GM04504 (cell line): ENCODE measurements around the gene TRIM63.

Experiments
- DNase-seq: peaks from one replicate; pipeline ENCODE4 v3.0.0-alpha.2; 2012; ENCODE audit warnings: low read depth

TRIM63 gene

DNA sequence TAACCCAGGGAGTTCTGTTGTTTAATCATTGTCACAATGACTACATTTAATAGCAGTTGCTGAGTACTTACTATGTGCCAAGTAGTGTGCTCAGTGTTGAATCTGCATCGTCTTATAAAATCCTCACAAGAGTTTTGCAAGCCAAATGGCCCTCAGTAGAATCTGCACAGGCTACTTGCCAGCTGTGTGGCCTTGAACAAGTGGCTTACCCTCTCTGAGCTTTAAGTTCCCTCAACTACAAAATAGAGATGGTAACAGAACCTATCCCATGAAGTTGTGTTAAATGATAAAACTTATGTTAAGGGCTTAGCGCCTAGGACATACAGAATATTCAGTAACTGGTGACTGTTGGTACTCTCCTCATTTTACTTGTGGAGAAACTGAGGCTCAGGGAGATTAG is 12.4 kb downstream of the TRIM63 start:
- DNase-seq: no peak

DNA sequence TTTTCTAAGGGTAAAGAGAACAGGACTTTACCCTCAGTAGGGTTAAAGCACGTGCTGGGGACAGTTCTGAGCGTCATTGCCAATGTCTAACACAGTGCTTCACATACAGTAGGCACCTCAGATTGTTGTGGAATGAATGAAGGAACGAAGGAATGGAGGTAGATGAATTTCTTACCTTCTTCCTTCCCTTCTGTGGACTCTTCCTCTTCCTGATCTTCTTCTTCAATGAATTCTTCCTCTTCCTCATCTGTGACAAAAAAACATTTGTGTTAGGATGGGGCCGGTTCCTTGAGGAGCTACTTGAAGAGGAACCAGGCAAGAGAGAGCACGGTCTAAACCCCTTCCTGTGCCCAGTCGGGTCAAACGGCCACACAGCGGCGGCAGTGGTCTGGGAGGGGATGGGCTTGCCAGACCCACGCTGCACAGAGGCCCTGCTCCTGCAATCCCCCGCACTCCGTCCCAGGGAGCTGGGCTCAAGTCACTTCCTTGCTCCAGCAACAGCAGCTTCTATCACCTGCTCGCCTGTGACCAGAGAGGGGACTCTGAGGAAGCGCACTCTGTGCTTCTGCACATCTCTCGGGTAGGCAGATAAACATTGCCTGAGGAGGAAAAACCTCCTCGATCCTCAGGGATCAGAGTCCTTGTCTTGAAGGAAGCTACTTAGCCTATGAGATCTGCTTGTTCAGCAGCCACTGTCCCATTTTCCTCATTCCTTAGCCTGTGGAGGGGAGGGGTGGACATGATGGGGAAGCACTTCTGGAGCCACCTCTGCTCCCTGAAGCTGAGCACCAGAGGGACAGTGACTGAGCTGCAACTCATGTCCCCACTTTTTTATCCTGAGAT is 13.5 kb downstream of the TRIM63 start:
- no peak for DNase-seq

DNA sequence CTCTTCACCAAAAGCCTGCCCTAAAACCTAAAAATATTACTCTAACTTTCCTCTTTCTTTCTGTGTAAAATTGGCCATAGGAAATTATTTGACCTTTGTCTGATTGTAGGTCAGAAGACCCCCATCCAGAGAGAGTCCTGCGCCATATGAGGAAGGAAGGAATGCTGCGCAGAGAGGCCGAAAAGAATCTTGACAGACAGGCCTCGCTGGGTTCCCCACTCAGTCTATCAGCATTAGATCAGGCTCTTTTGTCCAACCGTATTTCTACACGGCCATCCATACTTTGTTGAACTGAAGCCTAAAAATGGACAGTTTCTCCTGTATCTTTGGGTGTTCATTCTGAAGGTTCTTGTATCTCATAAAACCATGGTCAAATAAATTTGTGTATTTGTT is 17.2 kb downstream of the TRIM63 start:
- DNase-seq: no peak

DNA sequence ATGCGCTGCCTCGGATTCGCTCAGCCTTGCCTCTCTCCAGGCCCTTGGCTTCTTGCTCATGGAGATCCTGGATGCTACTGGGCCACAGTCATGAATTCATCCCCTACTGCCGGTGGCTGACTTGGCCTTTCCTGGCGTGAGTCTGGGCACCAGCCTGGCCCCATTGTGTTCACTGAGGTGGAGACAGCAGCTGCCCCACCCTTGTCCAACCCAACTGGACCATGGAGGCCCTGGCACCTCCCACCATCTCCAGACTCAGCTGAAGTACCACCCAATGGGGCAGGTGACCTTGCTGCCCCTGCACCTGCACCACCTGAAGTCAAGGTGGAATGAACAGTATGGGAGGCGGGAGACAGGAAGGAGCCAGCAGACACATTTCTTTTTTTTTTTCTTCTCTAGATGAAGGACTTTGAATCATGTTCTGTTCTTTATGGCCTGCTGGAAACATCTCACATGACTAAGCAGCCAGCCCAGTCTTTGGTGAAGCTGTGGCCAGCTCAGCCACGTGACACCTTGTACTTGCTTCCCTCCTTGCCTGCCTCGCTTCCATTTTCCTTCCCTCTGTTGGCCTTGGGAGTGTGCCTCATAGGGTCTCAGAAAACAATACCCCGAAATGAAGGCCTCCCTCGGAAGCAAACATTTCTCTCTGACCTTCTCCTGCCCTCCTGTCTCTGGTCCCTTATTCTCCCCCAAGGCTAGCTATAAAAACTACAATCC is 17.7 kb downstream of the TRIM63 start:
- DNase-seq: no peak

DNA sequence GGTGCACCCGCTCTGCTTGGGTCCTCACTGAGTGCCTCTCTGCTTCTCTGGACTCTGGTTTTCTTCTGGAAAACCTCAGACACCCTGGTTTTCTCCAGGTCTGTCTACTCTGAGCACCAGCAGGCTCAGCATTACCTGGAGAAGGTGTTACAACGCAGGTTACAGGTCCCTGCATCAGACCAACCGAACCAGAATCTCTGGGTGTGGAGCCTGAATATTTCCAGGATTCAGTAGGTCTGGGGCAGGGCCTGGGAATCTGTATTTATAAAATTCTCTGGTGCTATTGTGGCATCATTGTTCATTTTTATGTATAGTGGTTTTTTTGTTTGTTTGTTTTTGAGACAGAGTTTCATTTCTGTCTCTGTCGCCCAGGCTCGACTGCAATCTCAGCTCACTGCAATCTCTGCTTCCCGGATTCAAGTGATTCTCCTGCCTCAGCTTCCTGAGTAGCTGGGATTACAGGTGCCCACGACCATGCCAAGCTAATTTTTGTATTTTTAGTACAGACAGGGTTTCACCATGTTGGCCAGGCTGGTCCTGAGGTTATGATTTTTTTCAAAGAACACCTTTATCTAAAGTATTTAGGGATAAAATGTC is 20.1 kb downstream of the TRIM63 start:
- no peak for DNase-seq

DNA sequence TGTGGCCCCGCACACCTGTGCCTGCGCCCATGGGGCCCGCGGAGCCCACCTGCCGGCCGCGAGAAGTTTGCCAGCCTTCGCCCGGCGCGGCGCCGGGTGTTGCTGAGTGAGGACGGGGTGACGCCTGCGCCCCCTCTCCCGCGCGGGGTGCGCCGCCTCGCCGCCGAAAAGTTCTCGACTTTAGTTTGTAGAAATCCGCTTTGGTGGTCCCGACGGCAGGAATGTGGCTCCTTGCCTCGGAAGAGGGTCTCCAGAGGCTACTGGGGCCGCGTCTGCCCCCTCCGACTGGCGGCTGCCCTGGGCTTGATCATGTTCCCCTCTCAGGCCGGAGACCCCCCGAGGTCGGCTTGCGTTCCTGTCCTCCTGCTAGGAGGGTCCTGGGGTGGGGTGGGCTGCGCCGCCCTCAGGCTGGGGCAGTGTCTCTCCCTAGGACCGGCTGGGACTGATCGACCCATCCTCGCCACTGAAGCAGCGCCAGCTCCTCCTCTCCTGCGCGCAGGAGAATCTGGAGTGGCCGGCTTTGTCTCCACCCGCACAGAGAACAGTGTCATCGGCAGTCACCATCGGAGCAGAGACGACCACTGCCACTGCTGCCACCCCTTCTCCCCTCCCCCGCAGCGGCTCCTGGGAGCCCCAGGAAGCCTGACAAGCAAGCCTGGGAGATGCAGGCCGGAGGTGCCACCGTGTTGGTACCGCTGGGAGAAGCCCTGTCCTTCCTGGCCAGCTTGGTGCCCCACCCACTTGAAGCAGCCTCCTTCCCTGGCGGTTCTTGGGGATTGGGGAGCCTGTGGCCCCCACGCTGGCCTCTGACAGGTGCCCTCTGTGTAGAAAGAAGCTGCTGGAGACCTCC is 21.0 kb downstream of the TRIM63 start:
- DNase-seq: no peak

DNA sequence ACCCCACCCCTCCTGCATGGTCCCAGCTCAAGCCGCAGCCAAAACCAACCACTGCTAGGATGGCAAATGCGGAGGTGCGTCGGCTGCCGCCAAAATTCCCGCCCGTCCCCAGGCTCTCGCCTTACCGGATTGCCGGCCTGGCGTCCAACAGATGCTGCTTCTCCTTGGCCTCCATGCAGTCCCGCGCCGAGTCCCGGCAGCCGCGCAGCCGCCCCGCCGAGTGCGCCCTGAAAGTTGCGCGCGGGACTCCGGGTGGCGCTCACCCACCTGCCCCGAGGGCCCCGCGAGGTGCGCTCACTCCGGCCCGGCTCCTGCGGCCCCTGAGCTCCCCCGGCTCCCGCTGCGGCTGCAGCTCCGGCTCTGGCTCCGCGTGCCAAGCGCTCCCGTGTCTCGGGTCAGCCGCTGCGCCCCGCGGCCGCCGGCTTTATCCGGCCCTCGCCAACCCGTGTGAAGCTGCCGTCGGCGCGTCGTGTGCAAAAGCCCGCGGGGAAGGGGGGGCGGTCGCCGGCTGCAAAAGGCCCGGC is 21.6 kb downstream of the TRIM63 start, which contains the start of gene SLC30A2:
TSS of gene SLC30A2 (minus strand) at position 397 of the 524 bp plus-strand sequence. CDS start at position 175, 222 bp downstream.
- no peak for DNase-seq

DNA sequence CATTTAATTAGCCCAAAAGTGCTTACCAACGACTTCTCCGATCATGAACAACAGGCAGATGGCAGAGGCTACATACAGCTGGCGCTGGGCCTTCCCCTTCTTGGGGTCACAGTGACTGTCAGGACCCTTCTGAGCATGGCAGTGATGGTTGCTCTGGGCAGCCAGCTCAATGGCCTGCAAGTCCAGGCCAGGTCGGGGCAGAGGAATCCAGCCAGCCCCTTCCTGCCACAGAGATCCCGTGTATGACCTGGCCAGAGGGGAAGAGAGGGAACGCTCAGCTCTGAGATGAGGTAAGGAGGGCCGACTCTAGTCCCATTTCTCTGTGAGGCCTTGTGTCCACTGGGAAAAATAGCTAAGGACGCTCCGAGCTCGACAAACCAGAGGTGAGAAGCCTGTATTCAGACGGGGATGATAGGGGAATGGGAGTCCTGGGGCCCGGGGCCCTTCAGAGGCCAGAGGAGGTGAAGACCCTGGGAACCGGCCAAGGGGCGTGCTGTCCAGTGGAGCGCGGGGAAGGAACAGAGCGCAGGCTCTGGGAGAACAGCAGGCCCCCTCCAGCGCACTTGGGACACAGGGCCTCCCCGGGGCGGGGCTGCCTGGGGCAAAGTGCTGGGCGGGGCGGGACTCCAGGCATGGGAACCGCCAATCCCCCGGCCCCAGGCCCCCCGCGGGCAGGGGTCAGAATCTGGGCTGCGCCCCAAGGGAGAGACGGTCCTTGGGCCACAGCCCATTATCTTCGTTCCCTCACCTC is 22.3 kb downstream of the TRIM63 start:
- no peak for DNase-seq

DNA sequence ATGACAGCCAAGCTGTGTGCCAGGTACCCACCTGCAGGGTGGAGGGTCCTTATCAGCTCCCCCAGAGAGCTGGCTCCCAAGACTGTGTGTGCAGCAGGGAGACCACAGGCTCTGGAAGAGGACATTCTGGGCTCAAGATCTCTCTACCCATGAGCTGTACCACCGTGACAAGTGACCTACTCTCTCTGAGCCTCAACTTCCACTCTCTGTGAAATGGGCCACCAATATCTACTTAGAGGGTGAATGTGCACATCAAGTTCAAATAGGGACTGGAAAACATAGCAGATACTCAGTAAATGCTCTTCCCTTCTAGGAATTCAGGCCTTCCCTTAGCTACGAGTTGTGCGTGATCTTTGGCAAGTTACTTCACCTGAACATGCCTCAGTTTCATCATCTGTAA is 23.0 kb downstream of the TRIM63 start:
- DNase-seq: no peak

DNA sequence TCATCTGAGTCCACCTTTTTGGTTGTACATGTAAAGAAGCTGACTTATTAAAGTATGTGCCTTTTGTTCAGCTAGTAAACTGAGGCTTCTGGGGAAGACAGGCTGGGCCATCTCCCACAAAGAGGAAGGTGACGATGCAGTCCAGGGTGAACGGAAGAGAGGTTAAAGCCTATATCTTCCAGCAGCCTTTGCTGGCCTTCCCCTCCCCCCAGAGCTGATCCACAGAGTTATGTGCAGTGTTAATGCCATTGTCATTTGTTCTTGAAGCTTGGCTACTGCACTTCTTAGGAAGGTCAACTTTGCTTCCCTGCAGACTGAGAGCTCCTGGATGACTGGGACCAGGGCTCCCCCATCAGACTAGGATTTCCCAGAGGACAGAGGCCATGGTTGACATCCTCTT is 23.7 kb downstream of the TRIM63 start:
- no peak for DNase-seq

DNA sequence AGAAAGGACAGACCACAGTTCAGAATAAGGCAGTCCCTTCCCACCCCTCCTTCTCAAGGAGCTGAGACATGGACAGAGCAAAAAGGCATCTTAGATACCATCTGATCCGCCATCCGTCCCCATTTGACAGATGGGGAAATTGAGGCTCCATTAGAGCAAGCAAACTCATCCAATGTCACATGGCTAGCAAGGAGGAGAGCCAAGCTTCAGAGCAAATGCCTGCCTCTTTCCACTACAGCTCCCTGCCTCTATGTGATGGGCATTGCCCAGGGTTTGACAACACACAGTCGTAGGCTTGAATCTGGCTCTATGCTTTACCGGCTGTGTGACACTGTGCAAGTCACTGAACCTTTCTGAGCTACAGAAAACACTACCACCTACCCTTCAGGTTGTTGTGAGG is 25.5 kb downstream of the TRIM63 start:
- no peak for DNase-seq

DNA sequence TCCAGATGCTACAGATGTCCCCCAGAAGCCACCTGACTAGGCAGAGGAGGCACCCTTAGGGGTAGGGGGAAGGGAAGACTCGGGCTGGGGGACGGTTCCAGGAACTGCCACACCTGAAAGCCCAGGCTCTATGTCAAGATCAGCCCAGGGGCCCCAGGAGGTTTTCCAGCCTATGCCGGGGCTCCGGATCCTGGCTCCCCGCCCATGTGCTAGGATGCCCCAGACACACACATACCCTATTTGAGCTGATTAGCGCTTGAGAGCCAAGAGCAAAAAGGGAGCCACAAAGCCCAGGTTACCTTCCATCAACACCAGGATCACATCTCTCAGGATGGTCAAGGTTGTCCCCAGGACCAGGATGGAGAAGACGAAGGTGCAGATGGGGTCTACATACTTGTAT is 26.0 kb downstream of the TRIM63 start:
- no peak for DNase-seq

DNA sequence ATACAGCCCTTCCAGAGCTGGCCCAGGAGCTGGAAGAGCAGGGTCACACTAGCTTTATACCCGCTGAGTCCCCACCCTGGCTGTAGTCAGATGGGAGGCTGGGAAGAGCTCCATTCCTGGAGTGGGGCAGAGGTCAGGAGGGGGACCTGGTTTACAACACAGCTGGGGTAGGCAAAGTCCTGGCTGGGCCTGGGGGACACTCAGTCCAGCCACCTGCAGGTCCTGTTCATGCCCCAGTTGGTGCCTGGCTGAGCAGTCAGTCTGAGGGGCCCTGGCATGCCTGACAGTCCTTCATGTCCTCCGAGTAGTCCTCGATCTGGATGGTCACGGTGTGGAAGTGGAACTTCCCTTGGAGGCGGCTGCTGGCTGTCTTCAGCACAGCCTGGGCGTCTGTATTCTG is 28.5 kb downstream of the TRIM63 start:
- no peak for DNase-seq

DNA sequence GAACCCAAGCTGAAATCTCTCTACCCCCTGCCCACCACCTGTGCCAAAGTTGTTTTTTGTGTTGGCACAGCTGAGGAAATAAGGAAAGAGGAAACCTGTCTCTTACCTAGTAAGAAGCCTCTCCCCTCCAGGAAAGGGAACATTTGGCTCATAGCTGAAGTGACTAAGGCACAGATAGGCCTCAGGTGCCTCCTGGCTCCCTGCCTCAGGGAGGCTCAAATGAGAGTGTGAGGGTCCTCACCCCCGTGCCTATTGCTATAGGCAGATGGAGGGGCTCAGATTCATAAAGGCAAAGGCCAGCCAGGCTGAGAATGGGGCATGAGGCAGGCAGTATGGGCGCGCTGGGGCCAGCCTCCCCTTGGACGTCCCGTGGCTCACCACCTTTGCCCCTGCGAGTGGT is 29.0 kb downstream of the TRIM63 start:
- no peak for DNase-seq

DNA sequence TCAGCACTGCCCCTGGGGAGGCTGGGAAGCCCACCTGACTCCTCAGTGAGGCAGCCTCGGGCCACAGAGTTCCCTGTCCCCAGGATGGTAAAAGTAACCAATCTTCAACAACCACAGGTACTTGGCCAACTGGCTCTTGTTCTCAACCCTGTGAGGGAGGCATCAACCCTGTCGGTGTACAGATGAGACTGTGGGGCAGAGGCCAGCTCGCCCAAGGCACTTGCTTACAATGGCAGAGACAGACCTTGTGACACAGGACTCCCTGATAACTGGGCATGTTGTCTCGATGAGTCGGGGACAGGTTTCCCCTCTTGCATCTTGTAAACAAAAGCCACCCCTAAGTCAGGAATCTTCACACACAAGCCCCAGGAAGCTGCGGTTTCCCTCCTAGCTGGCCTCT is 29.5 kb downstream of the TRIM63 start:
- DNase-seq: no peak

DNA sequence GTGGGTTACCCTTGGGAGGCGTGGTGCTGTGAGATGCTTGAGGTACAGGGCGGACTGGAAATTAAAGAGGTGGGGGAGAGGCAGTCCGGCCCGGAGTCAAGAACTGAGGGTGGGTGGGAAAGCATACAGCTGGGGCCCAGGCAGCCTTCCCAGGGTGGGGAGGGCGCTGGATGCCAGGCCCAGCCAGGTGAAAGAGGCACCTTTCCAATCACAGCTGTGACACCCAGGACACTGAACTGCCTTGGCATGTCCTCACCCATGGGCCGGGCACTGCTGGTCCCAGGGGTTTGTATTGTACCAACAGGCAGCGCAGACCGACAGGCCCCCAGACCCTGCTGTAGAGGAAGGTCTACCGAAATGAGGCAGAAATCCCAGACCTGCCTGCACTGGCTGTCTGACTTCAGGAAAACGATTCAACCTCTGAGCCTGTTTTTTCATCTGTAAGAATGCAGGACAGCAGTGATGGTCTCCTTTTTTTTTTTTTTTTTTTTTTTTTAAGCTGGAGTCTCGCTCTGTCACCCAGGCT is 30.6 kb downstream of the TRIM63 start:
- no peak for DNase-seq

DNA sequence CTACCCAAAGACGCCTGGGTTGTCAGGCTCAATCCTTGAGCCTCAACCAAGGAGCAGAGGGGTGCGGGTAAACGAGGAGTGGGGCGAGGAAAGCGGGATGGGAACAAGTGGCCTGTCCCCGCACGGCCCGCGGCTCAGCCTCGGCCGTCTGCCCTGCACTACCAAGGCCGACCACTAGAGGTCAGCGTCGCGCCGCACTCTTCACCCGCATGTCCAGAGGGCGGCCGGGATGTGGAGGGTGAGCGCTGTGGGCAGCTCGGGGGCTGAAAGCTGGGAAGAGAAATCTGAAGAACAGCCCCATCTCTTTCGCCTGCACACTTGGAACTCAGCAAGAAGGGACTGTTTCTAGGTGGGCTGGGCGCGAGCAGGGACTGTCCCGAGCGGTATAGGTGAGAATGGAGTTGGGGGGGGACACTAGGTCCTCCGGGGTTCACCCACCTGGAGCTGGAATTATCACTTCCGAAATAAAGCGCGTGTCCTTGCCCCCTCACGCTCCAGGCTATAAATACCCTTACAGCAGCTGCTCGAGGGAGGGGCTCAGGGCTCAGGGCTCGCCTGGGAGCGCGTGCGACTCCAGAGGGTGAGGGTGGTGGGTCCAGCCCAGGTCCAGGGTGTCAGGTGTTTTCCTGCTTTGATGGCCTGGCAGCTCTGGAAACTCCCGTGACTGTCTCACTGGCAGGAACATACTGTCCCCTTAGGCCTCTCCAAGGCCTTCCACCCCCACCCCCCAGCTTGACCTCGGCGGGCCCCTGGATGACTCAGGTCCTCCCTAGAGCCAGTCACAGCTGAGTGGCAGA is 31.3 kb downstream of the TRIM63 start:
- no peak for DNase-seq

DNA sequence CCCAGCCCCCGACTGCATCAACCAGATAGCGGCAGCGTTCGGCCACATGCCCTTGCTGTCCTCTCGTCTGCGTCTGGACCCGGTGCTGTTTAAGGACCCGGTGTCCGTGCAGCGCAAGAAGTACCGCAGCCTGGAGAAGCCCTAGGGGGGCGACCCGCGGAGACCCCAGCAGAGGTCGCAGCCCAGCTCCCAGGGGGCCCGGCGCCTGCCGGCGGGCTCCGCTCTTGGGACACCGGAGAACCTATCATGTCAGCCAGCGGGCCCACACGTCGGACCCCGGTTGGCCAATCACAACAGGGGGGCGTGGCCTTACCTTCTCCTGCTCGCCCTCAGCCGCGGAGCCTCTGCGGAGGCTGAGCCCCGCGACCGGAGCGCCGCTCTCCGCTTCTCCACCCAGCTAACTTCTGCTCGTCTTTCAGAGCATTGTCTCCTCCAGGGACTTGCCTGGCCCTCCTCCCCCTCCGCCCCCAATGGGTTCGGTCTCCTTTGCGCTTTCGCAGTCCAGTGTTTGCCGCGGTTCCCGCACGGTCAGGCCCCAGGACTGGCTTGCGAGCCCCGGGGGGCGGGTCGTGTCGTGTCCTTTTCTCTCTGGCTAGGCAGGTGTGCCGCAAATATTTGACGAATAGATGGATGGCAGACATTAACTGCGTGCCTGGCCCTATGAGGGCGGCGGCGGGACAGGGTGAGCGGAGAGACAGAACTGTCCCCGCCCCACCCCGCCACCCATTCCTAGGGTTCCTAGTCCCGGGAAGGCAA is 32.0 kb downstream of the TRIM63 start:
- DNase-seq: peak; percentile 71

DNA sequence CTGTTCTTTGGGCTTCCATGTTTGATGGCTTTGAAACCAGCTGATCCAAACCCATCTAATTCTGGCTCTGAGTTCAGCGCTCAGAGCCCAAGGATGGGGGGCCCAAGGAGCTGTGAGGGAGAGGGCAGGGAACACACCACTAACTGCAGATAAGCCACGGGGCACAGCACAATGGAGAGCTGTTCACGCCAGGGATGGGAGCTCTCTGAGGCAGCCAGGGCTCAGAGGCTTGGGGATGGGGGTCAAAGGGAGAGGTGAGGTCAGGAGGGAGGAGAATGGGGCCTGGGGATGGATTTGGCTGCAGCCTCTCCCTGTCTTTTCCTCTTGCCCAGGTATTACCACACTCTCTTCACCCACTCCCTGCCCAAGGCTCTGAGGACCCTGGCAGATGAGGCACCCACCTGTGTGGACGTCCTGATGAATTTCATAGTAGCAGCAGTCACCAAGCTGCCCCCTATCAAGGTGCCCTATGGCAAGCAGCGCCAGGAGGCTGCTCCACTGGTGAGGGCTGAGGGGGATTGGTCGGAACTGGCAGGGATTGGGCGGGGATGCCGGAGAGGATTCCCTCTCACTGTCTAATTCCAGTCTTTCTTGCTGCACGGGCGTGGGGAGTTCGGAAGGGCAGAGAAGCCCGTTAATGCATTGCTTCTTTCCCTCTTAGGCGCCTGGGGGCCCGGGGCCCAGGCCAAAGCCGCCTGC is 32.8 kb downstream of the TRIM63 start:
- no peak for DNase-seq
